T-helper 1 cell treated with Interleukin-12 subunit alpha and Interleukin-12 subunit beta and Interleukin-4 antibody, amounts not matched to agents 30 ng/mL and 1 ng/mL, for 36 hours (primary cell): ENCODE results near the gene SPECC1L. TPM values are rescaled to one million over a fixed set of nuclear protein-coding genes. Genes with fewer than 3 reads are reported as not detected.
"Not testable (repeated sequence)": the region's sequence is repeated elsewhere in the genome, so short reads cannot be mapped to it uniquely, and the experiment has no call there.

Experiments used
- intact Hi-C: fragments of 100-400 bp; cut with micrococcal nuclease; formaldehyde crosslinking; loops from one replicate; pipeline ENCODE4 v1.15.1; 2024
- total RNA-seq: library from RNA; stranded (reverse); gene quantifications from 2 replicates; pipeline ENCODE4 v1.2.3, GENCODE V29; 2022

SPECC1L gene
- total RNA-seq, 1 donor from 2014 or later = 48.9 TPM

- intact Hi-C loops = loop anchor here (10.0 kb wide), 1 partner anchor 241 kb away; the partner anchor contains the start of gene GSTT4
Measured at GRCh38 chr22:24245584-24246561, 24.8 kb upstream of the SPECC1L start.

GRCh38 chr22:24247011-24247507 is 23.6 kb upstream of the SPECC1L start:
- intact Hi-C loops = loop anchor here (1.0 to 10.0 kb wide), 2 partner anchors 58 to 242 kb away; partner anchors contain the start of gene GSTT4

- intact Hi-C loops = loop anchor here (1.0 to 10.0 kb wide), 2 partner anchors 58 to 243 kb away; partner anchors contain the start of gene GSTT4
Measured at GRCh38 chr22:24247564-24248344, 22.9 kb upstream of the SPECC1L start.

- intact Hi-C loops = loop anchor here (10.0 kb wide), 1 partner anchor 244 kb away; the partner anchor contains the start of gene GSTT4
Measured at GRCh38 chr22:24248611-24249010, 22.0 kb upstream of the SPECC1L start.

- intact Hi-C loops = loop anchor here (10.0 kb wide), 1 partner anchor 245 kb away; the partner anchor contains the start of gene GSTT4
Measured at GRCh38 chr22:24249413-24249812, 21.2 kb upstream of the SPECC1L start.

GRCh38 chr22:24251286-24251685 is 19.3 kb upstream of the SPECC1L start:
- intact Hi-C loops = not testable (repeated sequence)

GRCh38 chr22:24253126-24253525 is 17.5 kb upstream of the SPECC1L start:
- intact Hi-C loops = not testable (repeated sequence)

GRCh38 chr22:24256136-24256535 is 14.5 kb upstream of the SPECC1L start:
- intact Hi-C loops = not testable (repeated sequence)

GRCh38 chr22:24256736-24257135 is 13.9 kb upstream of the SPECC1L start:
- intact Hi-C loops = not testable (repeated sequence)

- intact Hi-C loops = loop anchor here (1.0 kb wide), 1 partner anchor 70 kb away; no protein-coding TSS in a partner anchor
Measured at GRCh38 chr22:24259459-24259858, 11.2 kb upstream of the SPECC1L start.

GRCh38 chr22:24262185-24262749 is 8.4 kb upstream of the SPECC1L start:
- intact Hi-C loops = not testable (repeated sequence)

- intact Hi-C loops = not testable (repeated sequence)
Measured at GRCh38 chr22:24263479-24263878, 7.2 kb upstream of the SPECC1L start.

- intact Hi-C loops = not testable (repeated sequence)
Measured at GRCh38 chr22:24264329-24264896, 6.2 kb upstream of the SPECC1L start.

- intact Hi-C loops = no loop called here
Measured at GRCh38 chr22:24265734-24266133, 4.9 kb upstream of the SPECC1L start.

GRCh38 chr22:24266495-24266894 is 4.1 kb upstream of the SPECC1L start:
- intact Hi-C loops = not testable (repeated sequence)

GRCh38 chr22:24271386-24271854 is 789 bp downstream of the SPECC1L start:
- intact Hi-C loops = loop anchor here (1.0 to 2.0 kb wide), 3 partner anchors 13 to 254 kb away; no protein-coding TSS in a partner anchor

- intact Hi-C loops = not testable (repeated sequence)
Measured at GRCh38 chr22:24273031-24273430, 2.4 kb downstream of the SPECC1L start.

GRCh38 chr22:24273906-24274305 is 3.3 kb downstream of the SPECC1L start:
- intact Hi-C loops = not testable (repeated sequence)

- intact Hi-C loops = not testable (repeated sequence)
Measured at GRCh38 chr22:24274696-24275405, 4.2 kb downstream of the SPECC1L start.

- intact Hi-C loops = not testable (repeated sequence)
Measured at GRCh38 chr22:24280363-24280762, 9.7 kb downstream of the SPECC1L start.
